CMK (cell line): ENCODE results near the gene CXCL3.
"Not testable (repeated sequence)": the region's sequence is repeated elsewhere in the genome, so short reads cannot be mapped to it uniquely, and the experiment has no call there.

Experiments used
- DNase-seq: peaks from one replicate; pipeline ENCODE4 v3.0.0-alpha.2; 2010; ENCODE audit warnings: low read depth

Gene CXCL3

DNA sequence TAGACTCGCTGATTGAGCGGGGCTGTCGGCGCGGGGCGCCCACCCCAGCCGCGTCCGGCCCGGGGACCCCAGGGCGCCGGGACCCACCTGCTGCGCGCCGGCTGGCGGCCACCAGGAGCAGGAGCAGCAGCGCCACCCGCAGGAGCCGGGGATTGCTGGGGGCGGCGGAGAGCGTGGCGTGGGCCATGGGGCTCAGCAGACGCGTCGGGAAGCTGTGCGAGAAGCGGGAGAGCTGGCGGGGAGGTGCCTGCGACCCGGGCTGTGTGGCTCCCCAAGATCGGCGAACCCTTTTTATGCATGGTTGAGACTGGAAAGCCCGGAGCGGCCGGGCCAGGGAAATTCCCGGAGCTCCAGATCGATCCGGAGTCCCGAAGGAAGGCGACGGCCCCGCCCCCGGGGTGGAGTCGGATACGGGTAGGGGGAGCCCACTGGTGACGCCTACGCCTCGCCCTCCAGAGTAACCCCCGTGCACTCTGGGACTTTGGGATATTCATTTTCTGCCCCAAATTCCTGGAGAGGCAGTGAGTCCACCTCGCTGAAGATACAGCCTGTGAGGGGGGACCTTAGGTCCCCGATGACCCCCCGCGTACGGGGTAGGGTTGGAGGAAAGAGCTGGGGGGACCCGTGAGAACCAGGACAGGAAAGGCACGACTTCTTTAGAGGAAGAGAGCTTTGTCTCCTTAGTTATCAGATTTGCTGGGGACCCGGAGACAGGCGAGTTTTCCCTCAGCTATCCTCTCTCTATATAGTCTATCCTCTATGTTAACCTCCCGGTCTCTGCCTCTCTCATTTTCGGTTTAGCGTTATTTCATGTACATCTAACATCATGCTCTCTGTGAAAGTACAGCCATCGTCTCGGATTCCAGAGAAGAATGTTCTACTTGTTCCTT lies at the start of gene CXCL3:
TSS of gene CXCL3 (minus strand) at position 265 of the 890 bp plus-strand sequence. CDS start at position 187, 78 bp downstream.
- DNase-seq, result peak; percentile 48

DNA sequence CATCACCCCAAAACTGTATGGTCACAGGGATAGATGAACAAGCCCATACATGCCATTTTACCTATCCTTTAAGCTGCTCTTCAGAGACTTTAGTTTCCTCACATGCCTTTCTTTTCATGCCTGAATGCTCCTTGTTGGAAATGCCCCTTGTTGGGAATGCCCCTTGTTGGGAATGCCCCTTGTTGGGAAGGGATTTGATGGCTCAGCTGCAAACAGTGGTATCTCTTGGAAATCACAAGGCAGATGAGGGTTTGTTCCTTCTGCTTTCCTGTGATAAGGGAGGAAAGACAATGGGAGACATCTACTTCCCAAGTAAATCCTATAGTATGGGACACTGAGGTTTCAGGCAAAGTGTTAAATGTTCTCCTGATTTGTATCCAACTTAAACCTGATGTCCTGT lies 49.0 kb upstream of the CXCL3 start:
- no peak for DNase-seq

- DNase-seq, result no peak
Measured at GRCh38 chr4:74085669-74086068, 47.2 kb upstream of the CXCL3 start.

- no peak for DNase-seq
Measured at GRCh38 chr4:74084984-74085383, 46.5 kb upstream of the CXCL3 start.

DNA sequence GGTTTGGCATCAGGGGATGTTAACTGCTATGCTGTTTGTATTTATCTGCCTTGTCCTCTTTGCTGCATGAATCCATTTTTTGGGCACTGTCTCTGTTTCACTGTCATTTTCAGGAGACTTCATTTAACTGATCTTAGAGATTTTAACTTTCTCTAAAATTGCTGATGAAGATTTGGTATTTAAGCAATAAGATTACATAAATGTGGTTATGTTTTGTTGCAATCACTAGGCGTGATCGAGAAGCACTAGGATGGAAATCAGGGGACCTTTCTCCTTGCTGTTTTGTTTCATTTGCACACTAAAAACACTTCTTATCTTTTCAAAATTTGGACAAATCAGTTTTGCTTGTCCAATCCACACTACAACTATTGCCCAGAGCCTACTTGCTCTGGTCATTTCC lies 45.1 kb upstream of the CXCL3 start:
- no peak for DNase-seq

DNA sequence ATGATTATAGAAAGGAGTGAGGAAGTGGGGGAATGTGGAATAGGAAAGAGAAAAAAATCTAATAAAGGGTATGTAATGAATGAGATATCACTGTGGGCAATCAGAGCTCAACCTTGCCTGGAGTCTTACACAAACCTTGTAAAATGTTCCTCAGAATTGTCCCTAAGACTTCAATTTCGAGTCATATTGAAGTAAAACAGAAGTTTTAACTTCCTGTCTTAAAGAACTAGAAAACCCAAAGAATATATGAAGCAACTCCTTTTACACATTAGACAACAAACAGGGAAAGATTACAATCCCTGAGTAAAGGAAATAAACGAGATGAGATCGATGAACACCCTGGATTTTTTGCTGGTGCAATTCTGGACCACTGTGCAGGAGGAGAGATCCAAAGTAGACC lies 42.5 kb upstream of the CXCL3 start:
- no peak for DNase-seq

GRCh38 chr4:74080351-74080750 lies 41.9 kb upstream of the CXCL3 start:
- DNase-seq, result not testable (repeated sequence)

DNA sequence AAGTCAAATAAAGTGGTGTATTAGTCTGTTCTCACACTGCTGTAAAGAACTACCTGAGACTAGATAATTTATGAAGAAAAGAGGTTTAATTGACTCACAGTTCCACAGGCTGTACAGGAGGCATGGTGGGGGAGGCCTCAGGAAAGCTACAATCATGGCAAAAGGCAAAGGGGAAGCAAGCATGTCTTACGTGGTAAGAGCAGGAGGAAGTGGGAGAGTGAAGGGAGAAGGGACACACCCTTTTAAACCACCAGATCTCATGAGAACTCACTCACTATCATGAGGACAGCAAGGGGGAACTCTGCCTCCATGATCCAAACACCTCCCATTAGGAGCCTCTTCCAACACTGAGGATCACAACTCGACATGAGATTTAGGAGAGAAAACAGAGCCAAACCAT lies 40.5 kb upstream of the CXCL3 start:
- DNase-seq, result peak; percentile 63

DNA sequence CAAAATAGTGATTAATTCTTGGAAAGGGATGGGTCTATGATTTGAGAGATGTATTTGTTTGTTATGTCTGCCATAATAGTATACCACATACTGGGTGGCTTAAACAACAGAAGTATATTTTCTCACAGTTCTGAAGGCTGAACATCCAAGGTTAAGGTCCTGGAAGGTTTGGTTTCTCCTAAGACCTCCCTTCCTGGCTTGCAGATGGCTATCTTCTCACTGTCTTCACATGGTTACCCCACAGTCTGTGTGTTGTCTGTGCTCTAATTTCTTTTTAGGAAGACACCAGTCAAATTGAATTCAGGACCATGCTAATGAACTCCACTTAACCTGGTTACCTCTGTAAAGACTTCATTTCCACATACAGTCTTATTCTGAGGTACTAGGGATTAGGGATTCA lies 34.9 kb upstream of the CXCL3 start:
- DNase-seq, result no peak

DNA sequence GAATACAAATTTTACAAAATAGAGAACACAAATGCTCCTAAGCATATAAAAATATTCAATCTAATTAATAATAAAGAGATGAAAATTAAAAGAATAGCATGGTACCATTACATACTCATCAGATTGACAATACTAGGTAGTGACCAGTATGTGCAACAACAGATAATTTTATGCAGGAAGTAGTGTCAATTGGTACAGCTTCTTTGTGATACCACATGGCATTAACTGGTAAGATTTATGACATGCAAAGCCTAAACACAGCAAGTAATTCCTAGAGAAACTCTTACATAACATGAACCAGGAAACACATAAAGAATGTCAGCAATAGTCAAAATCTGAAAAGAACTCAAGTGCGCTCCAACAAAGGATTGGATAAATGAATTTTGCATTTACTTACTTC lies 34.2 kb upstream of the CXCL3 start:
- DNase-seq, result no peak

- DNase-seq, result no peak
Measured at GRCh38 chr4:74067586-74067985, 29.1 kb upstream of the CXCL3 start.

DNA sequence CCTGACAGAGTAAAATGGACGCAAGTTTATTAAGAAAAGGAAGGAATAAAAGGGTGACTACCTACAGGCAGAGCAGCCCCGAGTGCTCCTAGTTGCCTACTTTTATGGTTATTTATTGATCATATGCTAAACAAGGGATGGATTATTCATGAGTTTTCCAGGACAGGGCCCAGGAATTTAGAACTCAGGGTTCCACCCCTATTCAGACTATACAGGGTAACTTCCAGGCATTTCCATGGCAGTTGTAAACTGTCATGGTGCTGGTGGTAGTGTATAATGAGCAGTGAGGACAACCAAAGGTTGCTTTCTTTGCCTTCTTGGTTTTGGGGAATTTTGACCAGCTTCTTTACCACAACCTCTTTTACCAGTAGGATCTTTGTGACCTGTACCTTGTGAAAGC lies 27.7 kb upstream of the CXCL3 start:
- DNase-seq, result no peak

DNA sequence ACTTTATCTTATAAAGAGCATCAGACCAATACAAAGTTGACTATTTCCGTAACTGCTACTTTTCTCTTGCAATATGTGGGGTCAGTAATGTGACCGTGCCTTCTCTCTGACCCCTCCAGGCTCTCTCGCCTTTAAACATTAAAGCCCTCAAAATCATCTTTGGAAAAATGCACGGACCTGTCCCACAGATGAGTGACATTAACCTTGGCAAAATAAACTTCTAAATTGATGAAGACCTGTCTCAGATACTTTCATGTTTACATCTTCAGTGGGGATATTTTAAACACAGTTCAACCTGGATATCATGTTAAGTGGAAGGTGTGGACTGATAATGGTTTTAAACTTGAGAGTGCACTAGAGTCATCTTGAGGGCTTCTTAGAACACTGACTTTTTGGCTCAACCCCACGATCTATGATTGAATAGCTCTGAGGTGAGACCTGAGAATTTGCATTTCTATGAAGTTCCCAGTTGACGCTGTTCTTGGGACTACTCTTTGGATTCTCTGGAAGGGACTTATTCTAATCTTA lies 26.7 kb upstream of the CXCL3 start:
- DNase-seq, result no peak

DNA sequence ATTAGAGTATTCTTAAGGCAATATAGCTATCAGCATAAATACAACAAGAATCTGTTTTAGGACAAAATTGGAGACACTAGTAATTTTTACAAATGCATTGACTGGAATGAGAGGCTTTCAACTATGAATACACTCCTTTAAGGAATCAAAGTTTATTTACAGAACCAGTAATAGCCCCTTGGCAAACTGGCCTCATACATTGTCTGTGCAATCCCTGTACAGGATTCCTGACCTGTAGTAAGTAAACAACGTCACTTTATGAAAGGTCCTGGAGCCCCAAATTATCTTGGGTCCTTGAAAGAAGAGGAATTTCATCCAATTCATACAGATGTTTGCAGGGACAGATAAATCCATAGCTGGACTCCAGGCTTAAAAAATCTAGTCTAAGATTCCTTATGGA lies 25.4 kb upstream of the CXCL3 start:
- no peak for DNase-seq

DNA sequence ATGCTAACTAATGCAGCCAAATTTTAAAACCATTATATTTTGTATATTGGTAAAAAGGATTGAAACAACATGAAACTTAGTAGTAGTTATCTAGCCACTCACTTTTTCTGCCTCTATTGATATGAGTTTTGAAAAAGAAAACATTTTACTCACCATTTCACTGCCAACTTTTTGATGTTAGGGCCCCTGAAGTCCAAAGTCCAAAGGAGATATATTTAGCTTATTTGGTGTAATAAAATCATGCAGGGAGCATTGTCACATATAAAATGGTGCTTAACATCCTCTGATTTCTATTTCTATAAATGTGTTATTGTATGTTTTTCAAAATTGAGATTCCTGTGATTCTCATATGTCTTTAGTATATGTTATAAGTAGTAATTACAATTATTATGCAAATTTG lies 24.5 kb upstream of the CXCL3 start:
- DNase-seq, result no peak

DNA sequence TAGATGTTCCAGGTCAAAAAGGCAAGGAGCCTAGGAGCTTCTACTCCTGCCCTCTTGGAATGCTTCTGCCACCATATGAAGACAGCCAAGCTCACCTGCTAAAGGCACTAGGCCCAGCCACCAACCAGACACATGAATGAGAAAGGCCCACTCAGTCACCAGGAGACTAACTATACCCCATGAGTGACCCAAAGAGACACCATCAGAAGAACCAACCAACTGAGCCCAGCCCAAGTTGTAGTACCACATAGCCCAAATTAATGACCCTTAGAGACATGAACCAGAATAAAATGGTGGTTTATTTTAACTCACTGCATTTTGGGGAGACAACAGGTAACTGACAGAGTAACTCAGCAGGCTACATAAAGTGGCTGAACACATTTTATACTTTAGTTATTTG lies 22.9 kb upstream of the CXCL3 start:
- DNase-seq, result no peak

GRCh38 chr4:74059161-74059829 lies 20.8 kb upstream of the CXCL3 start:
- no peak for DNase-seq

- no peak for DNase-seq
Measured at GRCh38 chr4:74058048-74058651, 19.7 kb upstream of the CXCL3 start.

GRCh38 chr4:74057588-74057987 lies 19.1 kb upstream of the CXCL3 start:
- DNase-seq, result no peak

- DNase-seq, result no peak
Measured at GRCh38 chr4:74056858-74057562, 18.5 kb upstream of the CXCL3 start.

- DNase-seq, result no peak
Measured at GRCh38 chr4:74056114-74056857, 17.8 kb upstream of the CXCL3 start.
